Heart right ventricle (tissue), 16 donors: ENCODE measurements around the gene ELOB. TPM values are rescaled to one million over a fixed set of nuclear protein-coding genes. Genes with fewer than 3 reads are reported as not detected.

Experiments used
- ATAC-seq, 8 donors: fragments of 200-7000 bp; cut with Tn5 transposase; one replicate each; pipeline ENCODE4 v1.9.1; 2020; ENCODE audit warnings: mild to moderate bottlenecking in 8 of 8, moderate library complexity in 8 of 8, moderate number of reproducible peaks in 1 of 8
- DNase-seq, 2 donors: peaks; one replicate each; pipeline ENCODE4 v3.0.0-alpha.2; 2020
- H3K27ac ChIP-seq, 10 donors: fragments of 200-600 bp; sonication (generic) in 2 of 10; one replicate each; pipeline versions ENCODE4 v1.5.0 to v1.8.0; 2020 to 2022; ENCODE audit warnings: mild to moderate bottlenecking in 3 of 10
- H3K27me3 ChIP-seq, 7 donors: fragments of 200-600 bp; one replicate each; pipeline ENCODE4 v1.8.0; 2021 to 2022; ENCODE audit warnings: mild to moderate bottlenecking in 2 of 7
- H3K36me3 ChIP-seq, 9 donors: fragments of 200-600 bp; sonication (generic) in 1 of 9; one replicate each; pipeline versions ENCODE4 v1.5.0 to v1.8.0; 2020 to 2022; ENCODE audit warnings: mild to moderate bottlenecking in 2 of 9
- H3K4me1 ChIP-seq, 9 donors: fragments of 200-600 bp; sonication (generic) in 1 of 9; one replicate each; pipeline versions ENCODE4 v1.5.0 to v1.8.0; 2020 to 2022; ENCODE audit warnings: mild to moderate bottlenecking in 4 of 9
- H3K4me3 ChIP-seq, 10 donors: fragments of 200-600 bp; sonication (generic) in 2 of 10; one replicate each; pipeline versions ENCODE4 v1.5.0 to v1.8.0; 2020 to 2022; ENCODE audit warnings: mild to moderate bottlenecking in 7 of 10, moderate library complexity in 2 of 10
- H3K9me3 ChIP-seq, 11 donors: fragments of 200-600 bp in 10 of 11; sonication (generic) in 2 of 11; one replicate each; pipeline versions ENCODE4 v1.5.0 to v1.8.0; 2013 to 2022; ENCODE audit warnings: mild to moderate bottlenecking in 2 of 11, control low read depth in 1 of 11, moderate library complexity in 1 of 11
- WGBS, 2 donors: extraction: QIAGEN DNeasy Blood & Tissue Kit; methylation state at CpG; one replicate each; pipeline ENCODE4 v1.1.7; 2013; ENCODE audit warnings: inconsistent platforms in 1 of 2; 5-methylcytosine and 5-hydroxymethylcytosine counted together
- intact Hi-C, 10 donors: fragments of 100-400 bp; cut with DNase I; formaldehyde crosslinking; loops; one replicate each; pipeline versions ENCODE4 v1.11.1 to v1.14.2; 2022
- polyA plus RNA-seq, 2 donors: library from polyadenylated mRNA; stranded (reverse); fragments of 200-250 nt; gene quantifications; one replicate each; pipeline ENCODE4 v1.2.3, GENCODE V29; 2013
- total RNA-seq, 10 donors: library from RNA; stranded (reverse); fragmentation: NEBNext Ultra II Directional in 3 of 10; extraction: Animal tissue kit (Norgen Biotek cat#: 25700) in 3 of 10; gene quantifications; one replicate each; pipeline versions ENCODE4 v1.2.1 to v1.2.4, GENCODE V29; 2021 to 2023
- TF ChIP-seq, protein P1 (sequence below), 9 donors: fragments of 200-600 bp; sonication (generic) in 2 of 9; IDR thresholded peaks; one replicate each; pipeline versions ENCODE4 v1.5.0 to v1.8.0; 2021 to 2022; ENCODE audit warnings: antibody characterized with exemption in 9 of 9, mild to moderate bottlenecking in 5 of 9, moderate library complexity in 1 of 9
- donor health status: Arrhythmogenic right ventricular cardiomyopathy.
- donor health status: ischemic (EF 13 %, LVEDD 7.1; RV severe dilation, severe dysfunction).
- donor health status: healthy with polysubstance abuse.
- donor health status: DM: no; HTN: yes; CAD: no.
- donor health status: DM: no; HTN: no; CAD: no.
- donor health status: ischemic (EF 25% LVEDD 6.9; RV normal size, moderate dysfunction).
- donor health status: ischemic (EF 25% LVEDD 5.7; RV mildly dilated, moderate dysfunction).
- donor health status: healthy.
- donor health status: DM: yes; HTN: yes; CAD: no.
- donor health status: Ischemic cardiomyopathy.
- donor health status: ischemic (EF 35%, LVEDD 5.7; RV mildly dilated, moderate dysfunction).
- donor health status: nonischemic (EF 11% LVEDD 7.7; RV severe dilation, severe dysfunction).
- donor health status: DM: yes; HTN: yes; CAD: no.
- donor health status: PGD.
- donor health status: ischemic (EF 29% LVEDD 5.4; RV normal size, mild dysfunction).
- donor health status: nonischemic (EF 23%, LVEDD 6.1; RV moderate dilation, normal function).

Gene ELOB
- total and polyA plus RNA-seq, 12 donors = 248 to 1,196 (median 332) TPM

DNA sequence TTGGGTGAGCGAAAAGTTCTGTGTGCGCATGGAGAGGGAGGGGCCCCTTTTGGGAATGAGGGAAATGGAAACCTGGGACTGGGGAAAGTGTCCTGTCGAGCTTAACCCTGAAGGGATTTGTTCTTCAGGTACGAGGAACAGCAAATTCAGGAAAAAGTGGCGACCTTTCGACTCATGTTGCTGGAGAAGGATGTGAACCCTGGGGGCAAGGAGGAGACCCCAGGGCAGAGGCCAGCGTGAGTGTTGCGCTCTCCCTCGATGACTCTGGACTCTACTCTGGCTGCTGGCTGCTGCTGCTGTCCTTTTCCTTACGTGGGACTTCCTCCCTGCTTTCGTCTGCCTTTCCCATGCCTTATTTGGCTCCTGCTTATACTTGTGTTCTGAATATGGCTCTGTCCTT, 19.7 kb downstream of the ELOB start:
- no peaks in the 10 kb centered on the region for H3K9me3 ChIP-seq
- intact Hi-C loops = no loop called here

DNA sequence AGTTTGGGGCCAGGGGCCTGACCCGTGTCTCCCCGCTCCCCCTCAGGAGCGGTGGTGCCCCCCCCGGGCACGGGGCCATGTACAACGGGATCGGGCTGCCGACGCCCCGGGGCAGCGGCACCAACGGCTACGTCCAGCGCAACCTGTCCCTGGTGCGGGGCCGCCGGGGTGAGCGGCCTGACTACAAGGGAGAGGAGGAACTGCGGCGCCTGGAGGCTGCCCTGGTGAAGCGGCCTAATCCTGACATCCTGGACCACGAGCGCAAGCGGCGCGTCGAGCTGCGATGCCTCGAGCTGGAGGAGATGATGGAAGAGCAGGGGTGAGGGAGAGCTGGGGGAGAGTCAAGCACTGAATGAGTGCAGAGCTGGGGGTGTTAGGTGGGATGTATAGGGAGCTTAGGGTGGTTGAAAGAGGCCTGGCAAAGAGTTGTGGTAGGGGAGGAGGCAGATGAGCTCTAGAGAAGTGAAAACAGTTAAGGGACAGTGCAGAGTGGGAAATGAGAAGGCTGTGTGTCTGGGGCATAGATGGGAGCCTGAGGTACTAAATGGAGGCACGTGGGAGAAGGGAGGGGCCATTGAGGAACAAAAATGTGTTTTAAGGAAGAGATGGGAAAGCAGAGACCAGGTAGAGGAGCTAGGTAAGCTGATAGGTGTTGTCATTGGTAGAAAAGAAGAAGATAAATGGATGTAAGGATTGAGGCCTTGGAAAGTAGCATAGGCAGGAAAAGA, 20.6 kb downstream of the ELOB start:
- TF ChIP-seq, protein P1, sequence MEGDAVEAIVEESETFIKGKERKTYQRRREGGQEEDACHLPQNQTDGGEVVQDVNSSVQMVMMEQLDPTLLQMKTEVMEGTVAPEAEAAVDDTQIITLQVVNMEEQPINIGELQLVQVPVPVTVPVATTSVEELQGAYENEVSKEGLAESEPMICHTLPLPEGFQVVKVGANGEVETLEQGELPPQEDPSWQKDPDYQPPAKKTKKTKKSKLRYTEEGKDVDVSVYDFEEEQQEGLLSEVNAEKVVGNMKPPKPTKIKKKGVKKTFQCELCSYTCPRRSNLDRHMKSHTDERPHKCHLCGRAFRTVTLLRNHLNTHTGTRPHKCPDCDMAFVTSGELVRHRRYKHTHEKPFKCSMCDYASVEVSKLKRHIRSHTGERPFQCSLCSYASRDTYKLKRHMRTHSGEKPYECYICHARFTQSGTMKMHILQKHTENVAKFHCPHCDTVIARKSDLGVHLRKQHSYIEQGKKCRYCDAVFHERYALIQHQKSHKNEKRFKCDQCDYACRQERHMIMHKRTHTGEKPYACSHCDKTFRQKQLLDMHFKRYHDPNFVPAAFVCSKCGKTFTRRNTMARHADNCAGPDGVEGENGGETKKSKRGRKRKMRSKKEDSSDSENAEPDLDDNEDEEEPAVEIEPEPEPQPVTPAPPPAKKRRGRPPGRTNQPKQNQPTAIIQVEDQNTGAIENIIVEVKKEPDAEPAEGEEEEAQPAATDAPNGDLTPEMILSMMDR (IDR thresholded peaks at IDR 0.05) = no peak
- Histone ChIP-seq H3K27me3 (no peaks in the 10 kb centered on the region), H3K4me1 (peaks cover 13 to 56% (median 48%) of the 10 kb centered on the region in 9 donors), H3K4me3 (no peak overlapping the region), H3K9me3 (peaks cover 0 to 3% (median 0%) of the 10 kb centered on the region in 11 donors), H3K36me3 (peaks cover 8 to 54% (median 41%) of the 10 kb centered on the region in 9 donors), H3K27ac (no peak overlapping the region)
- 87 to 89% methylated on average over 29 to 30 of the region's 30 CpGs for WGBS, 2 donors
- intact Hi-C loops = no loop called here
- ATAC-seq = no peak
- no peak for DNase-seq

More for the DNA sequence above, 19.7 kb downstream of the ELOB start:
- no peak for ATAC-seq
- H3K27me3 ChIP-seq = no peaks in the 10 kb centered on the region
- no peak overlapping the region for H3K4me3 ChIP-seq
- H3K27ac ChIP-seq = no peak overlapping the region
- no peak for DNase-seq
- H3K4me1 ChIP-seq = peaks cover 13 to 51% (median 42%) of the 10 kb centered on the region in 9 donors
- WGBS, 2 donors = 67 to 69% methylated on average over 11 of the region's 11 CpGs
- H3K36me3 ChIP-seq = peaks cover 12 to 63% (median 49%) of the 10 kb centered on the region in 9 donors
- TF ChIP-seq, protein P1 (IDR thresholded peaks at IDR 0.05) = no peak

DNA sequence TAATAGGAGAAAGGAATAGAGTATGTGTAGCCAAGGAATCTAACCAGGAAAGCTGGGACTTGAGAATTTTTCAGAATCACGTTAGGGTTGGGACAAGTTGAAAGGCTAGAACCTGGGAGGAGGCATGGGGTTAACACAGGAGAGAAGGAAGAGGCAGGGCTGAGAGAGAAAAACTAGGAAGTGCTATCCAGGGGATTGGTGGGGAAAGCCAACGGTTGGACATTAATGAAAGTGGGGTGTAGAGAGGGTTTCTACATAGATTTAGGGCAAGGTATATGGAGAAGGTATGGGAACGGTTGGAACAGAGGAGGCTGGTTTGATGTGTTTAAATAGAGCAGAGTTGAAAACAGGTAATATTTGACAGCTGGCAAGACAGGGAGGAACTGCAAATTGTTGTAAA, 21.9 kb downstream of the ELOB start:
- no peak for ATAC-seq
- TF ChIP-seq, protein P1 (IDR thresholded peaks at IDR 0.05) = no peak

DNA sequence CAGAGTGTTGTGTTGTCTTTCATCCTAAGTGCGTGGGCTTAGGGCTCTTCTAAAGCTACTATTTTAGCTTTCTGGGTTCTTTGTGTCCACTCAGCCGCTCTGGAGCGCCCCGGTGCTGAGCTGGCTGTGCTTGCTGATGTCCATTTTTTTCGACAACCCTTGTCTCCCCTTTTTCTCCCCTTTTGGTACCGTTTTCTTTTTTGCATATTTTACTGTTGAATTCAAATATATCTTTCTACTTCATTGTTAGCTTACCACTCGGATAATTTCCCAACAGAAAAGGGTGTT, 23.4 kb downstream of the ELOB start:
- H3K27me3 ChIP-seq = no peaks in the 10 kb centered on the region
- intact Hi-C loops = loop anchor here in 4 of 10 donors (1.0 to 2.0 kb wide), 4 partner anchors 21 to 24 kb away; partner anchors contain the start of gene ELOB (in 2 of the 4)
- peak overlapping the region in 9 of 10 donors; percentile 94 to 100 (median 100) for H3K27ac ChIP-seq
- TF ChIP-seq, protein P1 (IDR thresholded peaks at IDR 0.05) = no peak
- 2 to 4% methylated on average over 7 of the region's 7 CpGs for WGBS, 2 donors
- no peak for DNase-seq
- H3K4me1 ChIP-seq = peaks cover 13 to 57% (median 48%) of the 10 kb centered on the region in 9 donors
- peaks cover 0 to 26% (median 17%) of the 10 kb centered on the region in 9 donors for H3K36me3 ChIP-seq
- H3K9me3 ChIP-seq = peaks cover 0 to 5% (median 0%) of the 10 kb centered on the region in 11 donors
- H3K4me3 ChIP-seq = peak overlapping the region; percentile 68 to 94 (median 82)
- ATAC-seq = no peak

More for the DNA sequence above, 21.9 kb downstream of the ELOB start:
- Histone ChIP-seq H3K9me3 (peaks cover 0 to 5% (median 0%) of the 10 kb centered on the region in 11 donors), H3K36me3 (peaks cover 0 to 41% (median 32%) of the 10 kb centered on the region in 9 donors), H3K4me3 (peak overlapping the region in 8 of 10 donors; percentile 68 to 94 (median 82)), H3K27ac (peak overlapping the region in 1 of 10 donors; percentile 100), H3K4me1 (peaks cover 13 to 57% (median 49%) of the 10 kb centered on the region in 9 donors), H3K27me3 (no peaks in the 10 kb centered on the region)
- intact Hi-C loops = loop anchor here in 1 of 10 donors (2.0 kb wide), 1 partner anchor 20 kb away; no protein-coding TSS in a partner anchor
- WGBS, 2 donors = 13 to 19% methylated on average over 3 of the region's 3 CpGs
- no peak for DNase-seq
